Right lobe of liver (tissue), 4 donors: Measurements from ENCODE around the gene GNAL.

Experiments used
- POLR2A ChIP-seq: fragments of 450-650 bp; IDR thresholded peaks from one replicate; pipeline ENCODE4 v1.6.1; 2017; ENCODE audit warnings: antibody characterized with exemption, mild to moderate bottlenecking
- TF ChIP-seq, protein P1 (sequence below), 4 donors: fragments of 200-600 bp in 3 of 4; fragments of 450-650 bp in 1 of 4; IDR thresholded peaks; one replicate each; pipeline versions ENCODE4 v1.5.1 to v1.8.0; 2016 to 2022; ENCODE audit warnings: antibody characterized with exemption in 4 of 4, mild to moderate bottlenecking in 2 of 4
- donor health status: DM: no; HTN: no; CAD: no.
- donor health status: DM: no; HTN: no; CAD: no.
- donor health status: DM: no; HTN: yes; CAD: no.

DNA sequence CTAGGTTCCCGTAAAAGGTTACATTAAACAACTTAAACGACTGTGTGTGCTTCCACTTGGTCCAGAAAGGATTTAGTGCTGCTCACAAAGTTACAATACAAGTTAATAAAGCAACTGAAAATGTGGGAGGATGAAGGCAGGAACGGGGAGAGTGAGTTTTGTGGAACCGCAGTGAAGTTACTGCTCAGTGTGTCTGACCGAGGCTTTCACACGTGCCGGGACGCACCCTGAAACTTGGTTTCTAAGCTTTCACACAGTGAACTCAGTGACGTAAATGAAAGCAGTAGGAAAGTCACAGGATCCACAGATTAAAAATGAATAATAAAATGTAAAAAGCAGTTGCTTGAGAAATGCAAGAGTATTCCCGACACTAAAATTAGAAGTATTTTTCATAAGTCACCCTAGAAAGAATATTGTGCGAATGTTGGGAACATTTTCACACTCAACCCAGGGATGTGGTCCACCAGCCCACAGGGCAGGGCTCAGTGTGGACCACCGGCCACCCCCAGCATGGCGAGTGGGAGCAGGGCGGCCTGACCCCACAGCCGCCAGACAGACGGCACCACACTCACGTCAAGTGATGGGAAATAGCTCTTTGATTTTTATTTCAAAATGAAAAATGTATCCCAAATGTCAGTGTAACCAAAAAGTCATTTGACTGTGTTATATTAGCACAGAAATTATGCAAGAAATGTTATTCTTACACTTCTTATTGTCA lies 129.6 kb downstream of the GNAL start:
- TF ChIP-seq, protein P1, sequence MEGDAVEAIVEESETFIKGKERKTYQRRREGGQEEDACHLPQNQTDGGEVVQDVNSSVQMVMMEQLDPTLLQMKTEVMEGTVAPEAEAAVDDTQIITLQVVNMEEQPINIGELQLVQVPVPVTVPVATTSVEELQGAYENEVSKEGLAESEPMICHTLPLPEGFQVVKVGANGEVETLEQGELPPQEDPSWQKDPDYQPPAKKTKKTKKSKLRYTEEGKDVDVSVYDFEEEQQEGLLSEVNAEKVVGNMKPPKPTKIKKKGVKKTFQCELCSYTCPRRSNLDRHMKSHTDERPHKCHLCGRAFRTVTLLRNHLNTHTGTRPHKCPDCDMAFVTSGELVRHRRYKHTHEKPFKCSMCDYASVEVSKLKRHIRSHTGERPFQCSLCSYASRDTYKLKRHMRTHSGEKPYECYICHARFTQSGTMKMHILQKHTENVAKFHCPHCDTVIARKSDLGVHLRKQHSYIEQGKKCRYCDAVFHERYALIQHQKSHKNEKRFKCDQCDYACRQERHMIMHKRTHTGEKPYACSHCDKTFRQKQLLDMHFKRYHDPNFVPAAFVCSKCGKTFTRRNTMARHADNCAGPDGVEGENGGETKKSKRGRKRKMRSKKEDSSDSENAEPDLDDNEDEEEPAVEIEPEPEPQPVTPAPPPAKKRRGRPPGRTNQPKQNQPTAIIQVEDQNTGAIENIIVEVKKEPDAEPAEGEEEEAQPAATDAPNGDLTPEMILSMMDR (IDR thresholded peaks at IDR 0.05): no peak
- no peak for TF ChIP-seq POLR2A
